ENCODE results near the gene NTHL1.
A peak's percentile ranks its signal among the peaks of the same experiment; 100 is the strongest.

NTHL1 gene

DNA sequence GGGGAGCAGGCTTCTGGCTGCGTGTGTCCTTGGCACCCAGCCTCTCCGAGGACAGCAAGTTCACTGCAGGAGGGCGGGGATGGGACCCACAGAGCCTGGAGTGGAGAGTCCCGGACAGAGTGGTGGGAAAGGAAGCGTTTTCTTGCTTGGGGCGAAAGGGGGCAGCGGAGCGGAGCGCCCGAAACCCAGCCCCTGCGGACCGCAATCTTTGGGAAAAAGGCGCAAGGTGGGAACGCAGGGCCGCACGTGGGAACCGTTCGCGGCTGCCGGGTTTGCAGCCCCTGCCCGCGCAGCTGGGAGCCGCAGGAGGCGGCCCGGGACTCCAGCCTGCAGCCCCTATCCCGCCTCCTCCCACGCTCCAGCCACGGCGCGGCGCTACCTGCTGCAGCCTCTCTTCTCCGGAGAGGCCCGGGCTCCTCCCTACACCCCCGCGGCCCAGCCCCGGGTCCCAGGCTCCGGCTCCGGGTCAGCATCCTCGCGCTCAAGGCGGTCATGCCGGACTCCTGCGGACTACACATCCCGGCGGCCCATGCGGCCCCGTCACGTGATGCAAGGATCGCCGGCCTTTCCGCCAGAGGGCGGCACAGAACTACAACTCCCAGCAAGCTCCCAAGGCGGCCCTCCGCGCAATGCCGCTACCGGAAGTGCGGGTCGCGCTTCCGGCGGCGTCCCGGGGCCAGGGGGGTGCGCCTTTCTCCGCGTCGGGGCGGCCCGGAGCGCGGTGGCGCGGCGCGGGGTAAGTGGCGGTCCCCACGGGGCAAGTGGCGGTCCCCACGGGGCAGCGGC is at the start of gene NTHL1, which contains the start of gene TSC2:
Gene NTHL1 (minus strand): TSS at position 505 of the 786 bp plus-strand sequence. CDS start 11 bp downstream, at position 494.
Gene TSC2 (plus strand): TSS at position 656 of the 786 bp plus-strand sequence. CDS start 631 bp downstream, outside the sequence.
- Mint-ChIP-seq H3K9me3 (no peaks in the 10 kb centered on the region), H3K4me3 (peak within 1 kb of the TSS; percentile 90), H3K27ac (no peak within 1 kb of the TSS), H3K4me1 (peaks cover 15% of the 10 kb centered on the region), H3K27me3 (no peaks in the 10 kb centered on the region), H3K36me3 (peaks cover 5% of the 10 kb centered on the region)
- ATAC-seq (ENCODE audit: low read depth), result peak; percentile 96
- DNase-seq (ENCODE audit: low spot score in 2 of 2), result peak; percentile 90 to 94

DNA sequence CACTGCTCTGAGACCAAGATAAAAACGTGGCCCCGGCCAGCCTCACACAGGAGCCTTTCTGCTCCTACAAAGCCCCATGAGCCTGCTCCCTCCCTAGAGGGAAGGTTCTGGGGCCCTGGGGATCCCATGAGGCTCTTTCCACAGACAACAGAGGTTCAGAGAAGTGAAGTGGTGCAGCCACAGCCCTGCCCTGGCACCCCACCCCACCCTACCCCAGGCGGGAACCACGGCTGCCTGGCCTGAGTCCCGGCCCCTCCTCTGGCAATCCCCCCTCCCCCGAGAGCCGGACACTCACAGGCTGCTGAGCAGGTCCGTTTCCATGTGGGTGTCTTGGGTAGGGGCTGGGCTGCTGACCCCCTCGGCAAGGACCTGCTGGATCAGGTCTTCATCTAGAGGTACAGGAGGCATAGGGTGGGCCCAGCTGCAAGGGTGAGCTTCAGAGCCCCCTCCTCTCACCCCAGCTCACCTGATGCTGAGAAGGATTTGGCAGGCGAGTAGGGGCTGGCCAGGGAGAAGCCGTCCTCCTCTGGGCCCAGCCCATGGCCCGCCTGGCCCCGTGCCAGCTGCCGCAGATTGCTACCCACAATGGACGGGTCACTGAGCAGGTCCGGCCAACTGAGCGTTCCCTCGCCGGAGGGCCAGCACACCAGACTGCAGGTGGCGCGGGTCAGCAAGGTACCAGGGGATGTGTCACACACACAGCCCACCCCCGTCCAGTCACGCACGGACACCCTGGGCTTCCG is 49.4 kb upstream of the NTHL1 start:
- Mint-ChIP-seq H3K4me1 (no peaks in the 10 kb centered on the region), H3K4me3 (no peak overlapping the region), H3K36me3 (peaks cover 5% of the 10 kb centered on the region), H3K9me3 (no peaks in the 10 kb centered on the region), H3K27ac (no peak overlapping the region), H3K27me3 (no peaks in the 10 kb centered on the region)
- DNase-seq (ENCODE audit: low spot score in 2 of 2), result no peak
- no peak for ATAC-seq (ENCODE audit: low read depth)

DNA sequence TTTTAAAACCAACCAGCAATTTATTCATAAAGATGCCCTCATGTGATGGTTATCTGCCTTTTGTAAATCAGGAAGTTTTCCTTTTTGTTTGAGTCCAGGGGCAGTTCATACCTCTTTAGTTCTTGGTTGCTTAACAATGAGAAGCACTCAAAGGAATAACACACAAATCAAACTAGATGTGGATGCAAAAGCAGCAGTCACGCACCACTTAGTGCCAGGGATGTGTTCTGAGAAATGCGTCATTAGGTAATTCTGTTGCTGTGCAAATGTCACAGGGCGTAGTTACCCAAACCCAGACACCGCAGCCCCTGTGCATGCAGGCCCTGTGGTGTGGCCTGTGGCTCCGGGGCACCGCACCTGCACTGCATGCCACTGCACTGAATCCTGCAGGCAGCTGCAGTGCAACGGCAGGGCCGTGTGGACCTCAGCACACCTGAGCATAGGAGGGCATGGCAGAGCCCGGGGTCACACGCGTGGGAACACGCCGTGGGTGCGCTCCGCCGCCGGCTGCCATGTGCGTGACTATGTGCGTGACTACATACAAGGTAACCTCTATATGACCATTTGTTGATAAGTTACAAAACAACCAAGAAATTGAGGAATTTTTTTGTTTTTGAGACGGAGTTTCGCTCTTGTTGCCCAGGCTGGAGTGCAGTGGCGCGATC is 48.4 kb upstream of the NTHL1 start:
- ATAC-seq (ENCODE audit: low read depth) (no peak), DNase-seq (ENCODE audit: low spot score in 2 of 2) (no peak)
- H3K4me1 Mint-ChIP-seq, result no peaks in the 10 kb centered on the region
- no peak overlapping the region for H3K27ac Mint-ChIP-seq
- H3K4me3 Mint-ChIP-seq, result no peak overlapping the region
- H3K27me3 Mint-ChIP-seq, result no peaks in the 10 kb centered on the region
- H3K9me3 Mint-ChIP-seq, result no peaks in the 10 kb centered on the region
- H3K36me3 Mint-ChIP-seq, result peaks cover 3% of the 10 kb centered on the region

DNA sequence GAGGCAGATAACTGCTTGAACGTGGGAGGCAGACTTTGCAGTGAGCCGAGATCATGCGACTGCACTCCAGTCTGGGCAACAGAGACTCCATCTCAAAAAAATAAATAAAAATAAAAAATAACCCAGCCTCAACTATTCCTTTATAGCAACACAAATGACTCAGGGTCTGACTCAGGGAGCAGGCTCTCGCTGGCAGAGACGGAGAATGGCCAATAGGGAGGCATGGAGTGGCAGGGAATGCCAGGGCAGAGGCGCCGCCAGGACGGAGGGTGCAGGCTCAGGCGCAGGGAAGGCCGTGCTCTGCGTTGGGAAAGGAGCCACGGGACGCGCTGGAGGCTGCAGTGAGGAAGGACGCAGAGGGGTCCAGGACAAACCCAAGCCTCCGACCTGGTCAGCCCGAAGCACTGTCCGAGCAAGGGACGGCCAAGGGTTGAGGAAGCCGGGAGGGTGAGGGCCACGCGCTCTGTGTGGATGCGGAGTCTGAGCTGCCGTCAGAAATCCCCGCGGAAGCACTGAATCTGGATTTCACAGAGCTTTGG is 47.8 kb upstream of the NTHL1 start:
- ATAC-seq (ENCODE audit: low read depth) (no peak), DNase-seq (ENCODE audit: low spot score in 2 of 2) (no peak)
- peaks cover 3% of the 10 kb centered on the region for H3K36me3 Mint-ChIP-seq
- no peaks in the 10 kb centered on the region for H3K9me3 Mint-ChIP-seq
- no peak overlapping the region for H3K27ac Mint-ChIP-seq
- H3K4me1 Mint-ChIP-seq, result no peaks in the 10 kb centered on the region
- H3K27me3 Mint-ChIP-seq, result no peaks in the 10 kb centered on the region
- H3K4me3 Mint-ChIP-seq, result no peak overlapping the region

DNA sequence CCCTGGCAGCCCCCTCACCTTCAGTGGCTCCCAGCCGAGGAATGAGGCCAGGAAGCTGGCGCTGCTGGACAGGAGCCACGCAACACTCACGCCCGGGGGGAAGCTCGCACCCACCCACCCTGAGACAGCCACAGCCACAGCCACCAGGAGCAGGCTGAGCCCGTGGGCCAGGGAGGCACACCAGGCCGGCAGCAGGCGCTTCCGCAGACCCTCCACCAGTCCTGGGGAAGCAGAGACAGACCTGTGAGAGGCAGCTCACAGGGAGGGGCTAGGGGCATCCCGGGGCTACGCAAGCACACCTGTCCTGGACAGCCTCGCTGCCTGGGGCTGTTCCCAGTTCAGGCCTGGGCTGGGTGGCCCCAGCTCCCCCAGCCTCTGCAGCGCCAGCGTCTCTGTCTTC is 46.2 kb upstream of the NTHL1 start:
- H3K4me1 Mint-ChIP-seq, result no peaks in the 10 kb centered on the region
- H3K36me3 Mint-ChIP-seq, result peaks cover 4% of the 10 kb centered on the region
- no peaks in the 10 kb centered on the region for H3K9me3 Mint-ChIP-seq

DNA sequence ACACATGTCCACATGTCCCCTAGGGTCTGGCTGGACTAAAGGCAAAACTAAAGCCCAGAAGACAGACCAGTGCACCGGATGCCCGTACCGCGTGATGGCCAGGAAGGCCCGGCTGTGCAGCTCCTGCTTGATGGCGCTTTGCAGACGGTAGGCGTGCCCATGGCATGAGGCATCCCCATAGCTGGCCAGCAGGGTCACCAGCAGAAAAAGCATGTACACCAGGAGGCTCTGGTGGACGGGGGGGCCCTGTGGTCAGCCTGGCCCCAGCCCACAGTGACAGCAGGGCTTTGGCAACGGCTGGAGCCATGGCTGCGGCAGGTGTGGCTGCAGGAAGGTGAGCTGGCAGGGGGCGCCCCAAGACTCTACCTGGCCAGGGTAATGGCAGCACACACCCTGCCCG is 45.2 kb upstream of the NTHL1 start:
- no peaks in the 10 kb centered on the region for H3K27me3 Mint-ChIP-seq
- no peak for ATAC-seq (ENCODE audit: low read depth)
- H3K9me3 Mint-ChIP-seq, result no peaks in the 10 kb centered on the region
- peaks cover 4% of the 10 kb centered on the region for H3K36me3 Mint-ChIP-seq
- H3K4me1 Mint-ChIP-seq, result no peaks in the 10 kb centered on the region
- no peak overlapping the region for H3K27ac Mint-ChIP-seq
- no peak for DNase-seq (ENCODE audit: low spot score in 2 of 2)
- no peak overlapping the region for H3K4me3 Mint-ChIP-seq

More for the DNA sequence above, 46.2 kb upstream of the NTHL1 start:
- DNase-seq (ENCODE audit: low spot score in 2 of 2), result no peak
- no peak for ATAC-seq (ENCODE audit: low read depth)
- H3K4me3 Mint-ChIP-seq, result no peak overlapping the region
- H3K27me3 Mint-ChIP-seq, result no peaks in the 10 kb centered on the region
- H3K27ac Mint-ChIP-seq, result no peak overlapping the region

DNA sequence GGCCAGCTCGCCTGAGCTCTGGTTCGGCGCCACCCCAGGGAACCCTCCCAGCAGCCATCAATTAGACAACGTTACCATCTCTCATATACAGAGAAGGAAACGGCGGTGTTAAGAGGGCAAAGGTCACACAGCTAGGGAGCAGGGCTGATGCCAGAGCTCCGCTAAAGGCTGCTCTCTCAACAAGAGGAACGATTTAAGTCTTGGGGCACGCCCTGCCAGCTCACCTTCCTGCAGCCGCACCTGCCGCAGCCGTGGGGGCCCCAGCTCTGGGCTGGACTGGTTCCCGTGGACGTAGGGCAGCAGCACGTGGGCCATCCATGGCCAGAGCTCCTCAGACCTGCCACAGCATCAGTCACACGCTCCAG is 44.6 kb upstream of the NTHL1 start:
- DNase-seq (ENCODE audit: low spot score in 2 of 2) (no peak), ATAC-seq (ENCODE audit: low read depth) (no peak)
- no peak overlapping the region for H3K4me3 Mint-ChIP-seq
- H3K27me3 Mint-ChIP-seq, result no peaks in the 10 kb centered on the region
- no peaks in the 10 kb centered on the region for H3K9me3 Mint-ChIP-seq
- H3K4me1 Mint-ChIP-seq, result peaks cover 1% of the 10 kb centered on the region
- H3K27ac Mint-ChIP-seq, result no peak overlapping the region
- peaks cover 4% of the 10 kb centered on the region for H3K36me3 Mint-ChIP-seq

DNA sequence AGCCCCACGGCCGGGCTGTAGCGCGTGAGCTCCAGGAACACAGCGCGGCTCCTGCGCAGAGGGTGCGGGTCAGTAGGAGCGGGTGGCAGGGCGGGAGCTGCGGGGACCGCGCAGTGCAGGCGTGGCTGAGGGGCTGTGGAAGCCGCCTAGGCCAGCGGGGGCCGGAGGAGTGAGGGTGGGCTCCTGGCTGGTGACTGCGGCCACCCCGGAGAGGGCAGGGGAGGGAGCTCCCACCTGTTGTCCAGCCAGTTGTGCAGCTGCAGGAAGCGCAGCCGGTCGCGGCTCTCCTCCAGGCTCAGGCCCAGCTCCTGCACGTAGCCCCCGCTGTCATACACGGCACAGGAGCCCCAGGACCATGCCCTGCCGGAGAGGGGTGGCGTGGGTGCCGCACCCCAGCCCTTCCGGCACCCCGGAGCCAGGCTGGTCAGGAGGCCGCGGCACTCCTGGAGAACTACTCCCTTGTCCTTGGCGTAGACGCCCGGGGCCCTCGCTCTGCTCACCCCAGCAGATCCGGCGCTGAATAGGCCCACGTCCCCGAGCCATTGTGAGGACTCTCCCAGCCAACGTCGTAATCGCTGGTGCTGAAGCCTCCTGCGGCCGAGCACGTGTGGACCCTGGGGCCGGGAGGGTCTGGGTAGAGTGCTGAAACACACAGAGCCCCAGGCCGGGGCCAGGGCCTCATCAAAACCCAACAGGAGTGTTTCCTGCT is 44.1 kb upstream of the NTHL1 start:
- no peaks in the 10 kb centered on the region for H3K27me3 Mint-ChIP-seq
- peaks cover 4% of the 10 kb centered on the region for H3K36me3 Mint-ChIP-seq
- DNase-seq (ENCODE audit: low spot score in 2 of 2) (no peak), ATAC-seq (ENCODE audit: low read depth) (no peak)
- no peaks in the 10 kb centered on the region for H3K9me3 Mint-ChIP-seq
- H3K27ac Mint-ChIP-seq, result no peak overlapping the region
- H3K4me3 Mint-ChIP-seq, result no peak overlapping the region
- peaks cover 4% of the 10 kb centered on the region for H3K4me1 Mint-ChIP-seq

DNA sequence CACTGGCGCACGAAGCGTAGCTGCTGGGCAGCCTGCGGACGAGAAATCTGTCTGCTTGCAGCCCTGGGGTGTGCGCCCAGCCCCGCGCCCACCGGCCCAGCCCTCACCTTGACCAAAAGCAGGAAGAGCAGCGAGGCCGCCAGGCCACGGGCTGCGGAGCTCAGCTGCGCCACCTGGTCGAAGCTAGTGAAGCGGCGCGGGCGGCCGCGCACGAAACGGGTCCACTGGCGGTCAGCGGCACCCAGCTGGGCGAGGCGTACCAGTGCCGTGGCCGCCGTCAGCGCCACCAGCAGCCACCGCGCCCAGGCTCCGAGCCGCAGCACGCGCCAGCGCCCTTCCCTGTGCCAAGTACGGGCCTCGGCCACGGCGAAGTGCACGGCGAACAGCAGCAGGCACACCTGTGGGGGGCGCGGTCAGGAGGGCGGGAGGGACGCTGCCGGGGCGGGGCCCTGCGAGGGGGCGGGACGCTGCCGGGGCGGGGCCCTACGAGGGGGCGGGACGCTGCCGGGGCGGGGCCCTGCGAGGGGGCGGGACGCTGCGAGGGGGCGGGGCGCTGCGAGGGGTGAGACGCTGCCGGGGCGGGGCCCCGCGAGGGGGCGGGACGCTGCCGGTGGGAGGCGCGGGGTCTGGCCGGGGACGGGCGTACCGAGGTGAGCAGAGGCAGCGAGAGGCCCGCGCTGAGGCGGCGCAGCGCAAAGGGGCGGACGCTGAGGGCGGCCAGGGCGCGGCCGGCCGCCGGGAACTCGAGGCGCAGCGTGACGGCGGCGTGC is 43.3 kb upstream of the NTHL1 start:
- no peaks in the 10 kb centered on the region for H3K9me3 Mint-ChIP-seq
- H3K4me3 Mint-ChIP-seq, result peak overlapping the region; percentile 27
- H3K27ac Mint-ChIP-seq, result no peak overlapping the region
- no peaks in the 10 kb centered on the region for H3K27me3 Mint-ChIP-seq
- peaks cover 1% of the 10 kb centered on the region for H3K36me3 Mint-ChIP-seq
- H3K4me1 Mint-ChIP-seq, result peaks cover 4% of the 10 kb centered on the region
- DNase-seq (ENCODE audit: low spot score in 2 of 2) (peak in 1 of 2 donors; percentile 63), ATAC-seq (ENCODE audit: low read depth) (peak; percentile 80)

DNA sequence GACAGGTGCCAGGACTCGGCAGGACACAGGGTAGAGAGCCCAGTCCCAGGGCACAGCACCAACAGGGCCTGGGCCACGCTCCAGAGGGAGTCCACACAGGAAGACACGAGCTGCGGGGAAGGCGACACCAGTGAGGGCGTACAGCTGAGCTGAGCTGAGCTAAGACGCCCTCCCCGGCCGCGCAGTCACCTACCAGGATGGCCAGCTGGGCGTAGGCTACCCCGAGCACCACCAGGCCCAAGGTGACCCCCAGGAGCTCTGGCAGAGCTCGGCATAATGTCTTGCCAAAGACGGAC is 42.8 kb upstream of the NTHL1 start:
- H3K9me3 Mint-ChIP-seq, result no peaks in the 10 kb centered on the region
- no peak overlapping the region for H3K4me3 Mint-ChIP-seq
- no peaks in the 10 kb centered on the region for H3K27me3 Mint-ChIP-seq
- H3K27ac Mint-ChIP-seq, result no peak overlapping the region
- peaks cover 4% of the 10 kb centered on the region for H3K4me1 Mint-ChIP-seq
- DNase-seq (ENCODE audit: low spot score in 2 of 2), result no peak
- ATAC-seq (ENCODE audit: low read depth), result no peak
- H3K36me3 Mint-ChIP-seq, result peaks cover 1% of the 10 kb centered on the region

DNA sequence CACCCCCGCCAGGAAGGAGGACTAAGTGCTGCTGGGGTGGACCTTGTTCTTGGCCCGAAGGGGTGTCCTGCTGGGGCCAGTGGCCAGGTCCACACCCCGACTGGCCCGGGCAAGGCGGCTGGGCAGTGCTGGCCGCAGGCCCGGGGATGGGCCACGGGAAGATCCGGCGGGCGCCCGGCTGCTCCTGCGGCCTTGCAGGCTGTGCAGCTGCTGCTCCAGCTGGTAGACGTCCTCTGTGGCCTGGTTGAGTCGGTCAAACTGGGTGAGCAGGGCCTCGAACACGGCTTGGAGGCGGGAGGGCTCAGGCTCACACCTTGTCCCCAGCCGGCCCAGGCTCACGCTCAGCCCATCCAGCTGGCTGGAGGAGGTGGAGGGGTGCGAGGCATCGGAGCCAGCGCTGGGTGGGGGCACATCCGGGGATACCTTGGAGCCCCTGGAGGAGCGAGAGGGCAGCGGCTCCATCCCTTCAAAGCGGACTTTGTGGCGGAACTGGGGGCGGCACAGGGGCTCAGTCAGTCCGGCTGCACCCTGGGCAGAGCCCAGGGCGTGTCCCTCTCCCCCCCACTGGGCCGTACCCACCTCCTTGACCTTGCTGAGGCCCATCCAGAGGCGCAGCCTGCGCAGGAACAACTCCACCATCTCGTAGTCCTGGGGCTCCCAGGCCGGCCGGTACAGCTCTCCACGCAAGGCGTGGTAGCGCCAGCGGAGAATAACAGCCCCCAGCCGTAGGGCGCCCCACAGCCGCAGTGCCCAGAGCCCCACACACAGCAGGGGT is 42.3 kb upstream of the NTHL1 start:
- ATAC-seq (ENCODE audit: low read depth), result no peak

DNA sequence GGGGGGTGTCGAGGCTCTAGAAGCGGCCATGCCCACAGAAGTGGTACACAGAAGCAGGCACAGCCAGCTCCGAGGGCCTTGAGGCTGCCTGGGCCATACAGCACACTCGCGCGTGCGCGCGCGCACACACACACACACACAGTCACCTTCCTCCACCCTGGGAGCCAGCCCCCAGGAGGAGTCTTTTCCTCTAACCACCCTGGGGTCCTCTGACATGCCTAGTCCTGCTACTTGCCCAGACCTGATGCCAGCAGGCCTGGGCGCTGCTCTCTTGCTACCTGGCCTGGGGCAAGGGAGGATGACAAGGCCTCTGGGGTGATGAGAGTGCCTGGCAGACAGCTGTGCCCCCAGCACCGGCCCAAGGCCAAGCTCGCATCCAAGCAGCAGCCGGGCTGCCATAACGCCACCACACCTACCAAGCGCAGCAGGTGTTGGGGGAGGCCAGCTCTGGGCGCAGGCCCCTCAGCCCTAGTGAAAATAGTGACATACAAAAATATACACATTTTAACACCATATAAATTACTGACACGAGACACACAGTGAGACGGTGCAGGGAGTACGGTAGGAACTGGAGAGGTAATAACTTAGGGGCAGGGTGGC is 41.2 kb upstream of the NTHL1 start:
- Mint-ChIP-seq H3K27me3 (no peaks in the 10 kb centered on the region), H3K9me3 (no peaks in the 10 kb centered on the region), H3K36me3 (peaks cover 5% of the 10 kb centered on the region), H3K4me3 (no peak overlapping the region), H3K4me1 (peaks cover 6% of the 10 kb centered on the region), H3K27ac (no peak overlapping the region)
- DNase-seq (ENCODE audit: low spot score in 2 of 2), result no peak
- ATAC-seq (ENCODE audit: low read depth), result no peak

More for the DNA sequence above, 42.3 kb upstream of the NTHL1 start:
- Mint-ChIP-seq H3K4me3 (no peak overlapping the region), H3K27ac (no peak overlapping the region), H3K4me1 (peaks cover 6% of the 10 kb centered on the region), H3K27me3 (no peaks in the 10 kb centered on the region), H3K9me3 (no peaks in the 10 kb centered on the region), H3K36me3 (peaks cover 3% of the 10 kb centered on the region)
- no peak for DNase-seq (ENCODE audit: low spot score in 2 of 2)
